HG03575 (cell line): ENCODE measurements around the gene PPP2R3A.
"Not testable (repeated sequence)": the region's sequence is repeated elsewhere in the genome, so short reads cannot be mapped to it uniquely, and the experiment has no call there.

ENCODE experiments used
- ATAC-seq: cut with Tn5 transposase; IDR thresholded peaks from one replicate; pipeline ENCODE4 v1.9.1; 2021; ENCODE audit not compliant: unreplicated experiment, insufficient number of reproducible peaks, low FRiP score; ENCODE audit errors: extremely low read depth

Gene PPP2R3A

DNA sequence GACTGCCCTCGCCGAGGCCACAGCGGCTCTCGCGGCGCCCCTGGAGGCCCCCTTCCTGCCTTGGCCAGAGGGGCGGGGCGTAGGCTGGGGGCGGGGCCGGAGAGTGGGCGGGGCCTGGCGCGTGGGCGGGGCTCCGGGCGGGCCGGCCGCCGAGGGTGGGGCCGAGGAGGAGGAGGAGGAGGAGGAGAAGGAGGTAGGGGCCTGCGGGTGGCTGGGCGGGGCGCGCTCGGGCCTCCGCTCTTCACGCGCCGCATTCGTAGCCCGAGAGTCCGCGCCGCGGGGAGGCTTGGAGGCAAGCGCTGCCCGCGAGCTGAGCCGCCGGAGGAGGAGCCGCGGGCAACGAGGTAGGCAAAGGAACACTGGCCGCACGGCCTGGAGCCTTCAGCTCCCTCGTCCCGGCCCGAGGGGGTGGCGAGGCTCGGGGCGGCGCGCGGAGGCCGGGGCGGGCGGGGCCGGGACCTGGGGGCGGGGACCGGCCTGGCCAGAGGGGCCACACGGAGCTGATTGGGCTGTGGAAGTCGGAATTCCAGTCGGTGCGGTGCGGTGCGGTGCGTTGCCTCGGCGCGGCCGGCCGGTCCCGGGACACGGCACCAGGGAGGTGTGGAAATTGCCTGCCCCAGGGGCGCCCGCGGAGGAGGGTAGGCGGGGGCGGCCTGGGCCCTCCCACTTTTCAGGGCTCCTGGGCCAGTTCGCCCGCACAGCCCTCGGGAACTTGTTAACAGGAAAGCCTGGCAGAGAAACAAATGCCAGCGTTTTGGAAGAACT lies at the start of gene PPP2R3A:
Gene PPP2R3A, plus strand, starts transcription at position 223 of the 765 bp plus-strand sequence. CDS start 35,771 bp downstream, outside the sequence.
- no peak for ATAC-seq

- no peak for ATAC-seq
Observed at GRCh38 chr3:135916310-135916709, 49.2 kb upstream of the PPP2R3A start.

GRCh38 chr3:135917076-135917475 lies 48.5 kb upstream of the PPP2R3A start:
- ATAC-seq = no peak

GRCh38 chr3:135917927-135918597 lies 47.5 kb upstream of the PPP2R3A start:
- no peak for ATAC-seq

GRCh38 chr3:135918600-135918999 lies 46.9 kb upstream of the PPP2R3A start:
- no peak for ATAC-seq

GRCh38 chr3:135920275-135920674 lies 45.3 kb upstream of the PPP2R3A start:
- ATAC-seq = no peak

GRCh38 chr3:135922903-135923250 lies 42.7 kb upstream of the PPP2R3A start:
- no peak for ATAC-seq

- ATAC-seq = no peak
Observed at GRCh38 chr3:135924506-135924905, 41.0 kb upstream of the PPP2R3A start.

- no peak for ATAC-seq
Observed at GRCh38 chr3:135926664-135927063, 38.9 kb upstream of the PPP2R3A start.

GRCh38 chr3:135927155-135927554 lies 38.4 kb upstream of the PPP2R3A start:
- no peak for ATAC-seq

DNA sequence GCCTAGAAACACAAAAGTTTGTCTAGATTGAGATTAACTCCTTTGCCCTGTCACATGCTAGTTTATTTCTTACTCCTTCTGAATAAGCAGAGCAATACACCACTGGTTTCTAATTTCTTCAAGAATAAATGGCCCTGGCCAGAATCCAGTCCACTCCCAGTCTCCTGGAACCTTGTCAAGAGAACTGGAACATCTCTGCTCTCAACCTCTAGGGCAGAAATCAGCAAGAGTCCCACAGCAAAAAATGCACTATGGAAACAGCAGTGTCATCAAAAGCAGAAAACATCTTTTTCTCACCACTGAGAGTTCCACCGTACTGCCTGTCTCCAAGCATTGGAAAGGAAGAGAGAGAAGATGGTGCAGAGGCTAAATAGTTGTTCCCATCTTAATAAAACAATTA lies 35.9 kb upstream of the PPP2R3A start:
- ATAC-seq = no peak

- no peak for ATAC-seq
Observed at GRCh38 chr3:135930255-135930654, 35.3 kb upstream of the PPP2R3A start.

DNA sequence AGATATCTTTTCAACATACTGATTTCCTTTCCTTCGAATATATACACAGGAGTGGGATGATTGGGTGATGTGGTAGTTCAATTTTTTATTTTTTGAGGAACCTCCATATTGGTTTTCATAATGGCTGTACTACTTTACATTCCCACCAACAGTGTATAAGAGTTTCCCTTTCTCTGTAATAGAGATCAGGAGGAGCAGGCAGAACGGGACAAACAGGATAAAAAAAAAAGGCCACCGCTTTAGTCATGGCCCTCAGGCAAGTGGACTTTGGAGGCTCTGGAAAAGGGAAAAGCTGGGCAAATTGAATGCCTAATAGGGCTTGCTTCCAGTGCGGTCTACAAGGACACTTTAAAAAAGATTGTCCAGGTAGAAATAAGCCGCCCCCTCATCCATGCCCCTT lies 30.4 kb upstream of the PPP2R3A start:
- not testable (repeated sequence) for ATAC-seq

- not testable (repeated sequence) for ATAC-seq
Observed at GRCh38 chr3:135937766-135938165, 27.8 kb upstream of the PPP2R3A start.

GRCh38 chr3:135944831-135945230 lies 20.7 kb upstream of the PPP2R3A start:
- no peak for ATAC-seq

GRCh38 chr3:135950941-135951340 lies 14.6 kb upstream of the PPP2R3A start:
- ATAC-seq = no peak

- ATAC-seq = no peak
Observed at GRCh38 chr3:135964160-135964955, 1.2 kb upstream of the PPP2R3A start.

GRCh38 chr3:135965129-135965505 lies 411 bp upstream of the PPP2R3A start:
- no peak for ATAC-seq

- no peak for ATAC-seq
Observed at GRCh38 chr3:135966271-135966961, 888 bp downstream of the PPP2R3A start.
